HepG2 (cell line): ENCODE measurements around the gene LGALS8. TPM values are rescaled to one million over a fixed set of nuclear protein-coding genes. Genes with fewer than 3 reads are reported as not detected.
A peak's percentile ranks its signal among the peaks of the same experiment; 100 is the strongest.

Experiments used
- AKAP8 ChIP-seq: sonication (generic); formaldehyde crosslinking; IDR thresholded peaks from 2 replicates; pipeline ENCODE4 v1.5.1; 2020; ENCODE audit warnings: mild to moderate bottlenecking, missing genetic modification reagents
- ASH2L ChIP-seq: fragments of 300-600, 200-600 bp; sonication (generic); IDR thresholded peaks from 2 replicates; pipeline ENCODE4 v1.7.0; 2017; ENCODE audit warnings: low read depth, mild to moderate bottlenecking, moderate library complexity, mixed read lengths, low read length; ENCODE audit not compliant: insufficient read length
- ATM ChIP-seq: fragments of 450-650 bp; IDR thresholded peaks from 2 replicates; pipeline ENCODE4 v1.7.1; 2017; ENCODE audit warnings: mild to moderate bottlenecking, borderline replicate concordance
- CC2D1A ChIP-seq: sonication (generic); formaldehyde crosslinking; IDR thresholded peaks from 2 replicates; pipeline ENCODE4 v1.8.1; 2023; ENCODE audit warnings: mild to moderate bottlenecking, missing genetic modification reagents
- ETS1 ChIP-seq: sonication (generic); formaldehyde crosslinking; IDR thresholded peaks from 2 replicates; pipeline ENCODE4 v1.4.0; 2020; ENCODE audit warnings: missing genetic modification reagents
- KDM2A ChIP-seq: sonication (generic); formaldehyde crosslinking; IDR thresholded peaks from 2 replicates; pipeline ENCODE4 v1.4.0; 2020; ENCODE audit warnings: low read depth, missing genetic modification reagents, borderline replicate concordance
- KDM5A ChIP-seq: fragments of 200-600 bp; sonication (generic); IDR thresholded peaks from 2 replicates; pipeline ENCODE4 v1.7.0; 2018; ENCODE audit warnings: antibody characterized with exemption, mild to moderate bottlenecking, low read length, borderline replicate concordance
- MAX ChIP-seq: IDR thresholded peaks from 2 replicates; pipeline ENCODE4 v1.6.1; 2012; ENCODE audit warnings: inconsistent platforms
- MTF1 ChIP-seq: sonication (generic); formaldehyde crosslinking; IDR thresholded peaks from 2 replicates; pipeline ENCODE4 v1.5.0; 2020; ENCODE audit warnings: missing genetic modification reagents
- POGK ChIP-seq: sonication (generic); formaldehyde crosslinking; conservative IDR thresholded peaks from 2 replicates; pipeline ENCODE4 v1.8.0; 2022; ENCODE audit warnings: mild to moderate bottlenecking, moderate library complexity, missing genetic modification reagents
- RBFOX2 ChIP-seq: fragments of 200-400 bp; formaldehyde crosslinking; IDR thresholded peaks from 2 replicates; pipeline ENCODE4 v1.6.1; 2017; ENCODE audit warnings: low read depth, mild to moderate bottlenecking, low read length
- SIN3A ChIP-seq: IDR thresholded peaks from 2 replicates; pipeline ENCODE4 v1.6.1; 2011; ENCODE audit warnings: low read depth, mild to moderate bottlenecking, control low read depth, low read length, borderline replicate concordance
- SNAPC4 ChIP-seq: sonication (generic); formaldehyde crosslinking; IDR thresholded peaks from 2 replicates; pipeline ENCODE4 v1.4.0; 2020; ENCODE audit warnings: mild to moderate bottlenecking, missing genetic modification reagents
- ZMAT3 ChIP-seq: sonication (generic); formaldehyde crosslinking; conservative IDR thresholded peaks from 2 replicates; pipeline ENCODE4 v1.7.0; 2021; ENCODE audit warnings: missing genetic modification reagents
- ZNF746 ChIP-seq: sonication (generic); formaldehyde crosslinking; IDR thresholded peaks from 2 replicates; pipeline ENCODE4 v1.8.0; 2022; ENCODE audit warnings: mild to moderate bottlenecking, missing genetic modification reagents
- ZNF841 ChIP-seq: sonication (generic); formaldehyde crosslinking; IDR thresholded peaks from 2 replicates; pipeline ENCODE4 v1.8.1; 2023; ENCODE audit warnings: missing genetic modification reagents, borderline replicate concordance
- polyA plus RNA-seq, 8 experiments: library from polyadenylated mRNA; depleted of rRNA in 3 of 8; stranded (reverse) in 7 of 8; unstranded in 1 of 8; fragments of >200 nt; fragmentation: Illumina TruSeq in 4 of 8; extraction: Trizol in 4 of 8; gene quantifications; 2 replicates each; pipeline versions ENCODE4 v1.2.1 to v1.2.3, GENCODE V29; 2011 to 2016; ENCODE audit warnings: low read depth in 4 of 8, missing spikeins in 1 of 8, mixed read lengths in 1 of 8; ENCODE audit not compliant: insufficient read depth in 1 of 8
- total RNA-seq, 5 experiments: library from RNA; depleted of rRNA; stranded (reverse); fragments of >200 nt; fragmentation: Illumina TruSeq; extraction: Trizol; gene quantifications; 2 replicates each; pipeline ENCODE4 v1.2.3, GENCODE V29; 2016; ENCODE audit warnings: low read depth in 1 of 5
- TF ChIP-seq, protein P1 (sequence below): sonication (generic); formaldehyde crosslinking; IDR thresholded peaks from 2 replicates; pipeline ENCODE4 v1.5.1; 2020; ENCODE audit warnings: mild to moderate bottlenecking, moderate library complexity, missing genetic modification reagents

LGALS8 gene
- total and polyA plus RNA-seq, 2 of the 13 experiments (the other 11 are each of a cell fraction or from before 2014, with no cell fraction given), result 29.3 to 185 TPM

- no peak for TF ChIP-seq ATM
- TF ChIP-seq ZNF746 (CRISPR knock-in tag), result no peak
- TF ChIP-seq, protein P1, sequence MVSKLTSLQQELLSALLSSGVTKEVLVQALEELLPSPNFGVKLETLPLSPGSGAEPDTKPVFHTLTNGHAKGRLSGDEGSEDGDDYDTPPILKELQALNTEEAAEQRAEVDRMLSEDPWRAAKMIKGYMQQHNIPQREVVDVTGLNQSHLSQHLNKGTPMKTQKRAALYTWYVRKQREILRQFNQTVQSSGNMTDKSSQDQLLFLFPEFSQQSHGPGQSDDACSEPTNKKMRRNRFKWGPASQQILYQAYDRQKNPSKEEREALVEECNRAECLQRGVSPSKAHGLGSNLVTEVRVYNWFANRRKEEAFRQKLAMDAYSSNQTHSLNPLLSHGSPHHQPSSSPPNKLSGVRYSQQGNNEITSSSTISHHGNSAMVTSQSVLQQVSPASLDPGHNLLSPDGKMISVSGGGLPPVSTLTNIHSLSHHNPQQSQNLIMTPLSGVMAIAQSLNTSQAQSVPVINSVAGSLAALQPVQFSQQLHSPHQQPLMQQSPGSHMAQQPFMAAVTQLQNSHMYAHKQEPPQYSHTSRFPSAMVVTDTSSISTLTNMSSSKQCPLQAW (CRISPR knock-in tag), result peak; percentile 59; the same call in 1 of the 2 replicates
- TF ChIP-seq KDM2A (CRISPR knock-in tag), result peak; percentile 37; the same call in 1 of the 2 replicates
- 0 out of 2 replicates have a peak, but pooled peaks have one; percentile 33 for TF ChIP-seq SIN3A
- TF ChIP-seq AKAP8, result no peak
- 0 out of 2 replicates have a peak, but pooled peaks have one; percentile 25 for TF ChIP-seq SNAPC4 (CRISPR knock-in tag)
- no peak; the same call in 1 of the 2 replicates for TF ChIP-seq ETS1 (CRISPR knock-in tag)
- 0 out of 2 replicates have a peak, but pooled peaks have one; percentile 20 for TF ChIP-seq POGK
- TF ChIP-seq CC2D1A (CRISPR knock-in tag), result no peak
- TF ChIP-seq RBFOX2, result peak; percentile 50
- TF ChIP-seq MTF1 (CRISPR knock-in tag), result no peak
- TF ChIP-seq KDM5A, result peak; percentile 84
- no peak for TF ChIP-seq ZNF841
- TF ChIP-seq ASH2L, result peak; percentile 19
- peak; percentile 78 for TF ChIP-seq ZMAT3 (CRISPR knock-in tag)
- peak; percentile 44; the same call in 1 of the 2 replicates for TF ChIP-seq MAX
These were observed 536 bp downstream of the LGALS8 start (continued) for GRCh38 chr1:236524142-236524894.
